GM19240 (cell line): Measurements from ENCODE around the gene ARHGEF4.

Experiments used
- DNase-seq: peaks from one replicate; pipeline ENCODE4 v3.0.0; 2011; ENCODE audit warnings: low spot score; ENCODE audit not compliant: insufficient read length

Gene ARHGEF4

DNA sequence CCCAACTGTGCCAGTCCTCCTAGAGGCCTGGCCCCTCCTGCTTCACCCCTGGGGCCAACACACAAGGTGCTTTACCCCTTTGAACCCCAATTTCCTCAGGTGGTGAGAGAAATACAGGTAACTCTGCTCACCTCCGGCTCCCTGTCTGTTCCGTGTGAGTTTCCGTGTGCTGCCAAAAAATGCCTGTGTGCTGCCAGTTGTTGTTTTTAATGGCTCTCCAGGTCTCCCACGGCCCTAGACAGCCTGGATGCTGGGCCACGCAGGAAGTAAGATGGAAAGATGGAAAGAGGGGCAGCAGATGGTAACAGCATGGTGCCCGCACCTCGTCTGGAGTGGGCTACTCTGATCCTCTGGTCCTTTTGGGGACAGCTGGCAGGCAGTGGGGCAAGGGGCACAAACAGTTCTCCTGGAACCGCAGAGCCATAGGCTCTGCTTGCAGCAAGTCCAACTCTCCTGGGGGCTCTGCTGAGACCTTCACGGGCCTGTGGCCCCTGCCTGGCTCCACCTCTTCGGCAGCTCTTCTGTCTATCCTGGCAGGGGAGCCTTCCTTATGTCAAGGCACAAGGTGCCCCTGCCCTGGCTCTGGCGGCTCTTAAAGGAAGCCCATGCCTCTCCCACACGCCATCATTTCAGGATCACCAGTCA, 4.3 kb upstream of the ARHGEF4 start:
- no peak for DNase-seq

DNA sequence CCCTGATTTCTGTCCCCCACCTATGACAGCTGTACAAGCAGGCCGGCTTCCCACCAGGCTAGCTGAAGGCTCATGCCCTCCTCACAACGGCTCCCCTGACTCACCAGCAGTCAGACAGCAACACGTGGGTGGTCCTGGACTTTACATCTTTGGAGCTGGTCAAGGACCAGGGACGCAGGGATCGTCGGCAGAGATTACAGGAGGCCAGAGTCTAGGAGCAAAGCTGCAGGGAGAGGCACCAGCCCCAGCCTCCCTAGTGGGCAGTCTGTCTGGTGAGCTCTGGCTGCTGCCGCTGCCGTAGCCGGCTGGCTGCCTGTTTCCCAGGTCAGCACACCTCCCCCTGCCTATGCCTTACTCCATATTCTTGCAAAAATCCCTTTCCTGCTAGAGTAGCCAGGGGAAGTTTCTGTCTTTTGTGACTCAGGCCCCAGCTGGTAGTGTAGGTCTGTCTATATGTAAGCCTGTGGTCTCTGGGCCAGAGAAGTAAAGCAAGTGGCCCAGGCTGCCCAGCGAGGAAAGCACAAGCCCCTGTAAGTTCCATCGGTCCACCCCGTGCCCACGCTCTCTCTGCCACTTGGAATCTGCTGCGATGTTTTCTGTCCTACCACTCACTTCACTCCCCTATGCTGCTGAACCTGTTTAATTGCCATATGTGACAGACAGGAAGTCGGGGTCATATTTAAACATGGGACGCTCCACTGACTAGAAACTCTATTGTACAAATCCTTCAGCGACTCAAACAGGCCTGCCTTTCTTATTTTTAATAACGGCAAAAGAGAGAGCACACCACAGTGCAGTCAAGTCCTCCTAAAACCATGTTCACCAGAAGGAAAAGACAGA, 2.4 kb upstream of the ARHGEF4 start:
- DNase-seq: no peak

DNA sequence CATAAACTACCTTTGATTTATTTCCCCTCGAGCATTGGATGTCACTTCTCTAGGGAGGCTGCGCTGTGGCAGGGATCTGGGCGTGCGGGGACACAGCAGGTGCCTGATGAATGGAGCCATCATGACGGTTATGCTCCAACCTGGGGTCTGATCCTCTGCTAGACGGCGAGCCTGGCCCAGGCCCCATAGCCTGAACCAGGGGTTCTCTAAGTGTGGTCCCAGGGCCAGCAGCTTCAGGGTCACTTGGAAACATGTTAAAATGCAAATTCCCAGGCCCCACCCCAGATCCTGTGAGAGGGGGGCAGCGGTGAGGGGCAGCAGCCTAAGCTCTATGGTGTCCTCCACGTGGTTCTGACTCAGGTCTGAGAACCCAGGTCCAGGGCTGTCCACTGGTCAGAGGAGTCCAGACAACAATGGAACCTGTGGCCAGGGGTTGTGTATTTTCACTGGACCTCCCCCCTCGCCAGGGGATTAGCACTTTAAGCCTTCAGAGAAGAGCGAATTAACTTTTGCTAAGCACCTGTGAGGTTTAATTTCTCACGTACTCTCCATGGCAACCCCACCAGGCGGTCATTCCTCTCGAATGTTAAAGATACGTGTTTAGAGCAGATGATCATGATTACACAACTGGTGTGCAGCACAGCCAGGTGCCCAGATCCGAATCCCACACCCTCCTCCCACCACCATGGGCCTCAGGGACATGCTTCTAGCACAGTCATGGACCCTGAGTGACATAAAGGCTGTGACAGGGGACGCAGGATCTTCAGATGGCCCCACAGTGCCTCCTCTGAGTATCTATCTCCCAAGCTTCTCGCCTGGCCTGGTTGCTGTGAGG, 1.6 kb upstream of the ARHGEF4 start:
- DNase-seq: no peak

DNA sequence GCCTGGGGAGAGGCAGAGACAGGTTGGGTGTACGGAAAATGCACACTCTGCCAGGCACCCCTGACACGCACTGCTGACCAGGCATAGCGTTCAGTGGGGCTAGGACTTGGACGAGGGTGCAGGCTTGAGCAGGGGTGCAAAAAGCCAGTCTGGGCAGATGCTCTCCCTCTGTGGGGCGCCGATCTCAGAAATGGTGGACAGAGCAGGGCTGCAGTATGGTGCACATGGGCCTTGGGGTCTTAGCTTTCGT, 1.0 kb upstream of the ARHGEF4 start:
- DNase-seq: no peak

DNA sequence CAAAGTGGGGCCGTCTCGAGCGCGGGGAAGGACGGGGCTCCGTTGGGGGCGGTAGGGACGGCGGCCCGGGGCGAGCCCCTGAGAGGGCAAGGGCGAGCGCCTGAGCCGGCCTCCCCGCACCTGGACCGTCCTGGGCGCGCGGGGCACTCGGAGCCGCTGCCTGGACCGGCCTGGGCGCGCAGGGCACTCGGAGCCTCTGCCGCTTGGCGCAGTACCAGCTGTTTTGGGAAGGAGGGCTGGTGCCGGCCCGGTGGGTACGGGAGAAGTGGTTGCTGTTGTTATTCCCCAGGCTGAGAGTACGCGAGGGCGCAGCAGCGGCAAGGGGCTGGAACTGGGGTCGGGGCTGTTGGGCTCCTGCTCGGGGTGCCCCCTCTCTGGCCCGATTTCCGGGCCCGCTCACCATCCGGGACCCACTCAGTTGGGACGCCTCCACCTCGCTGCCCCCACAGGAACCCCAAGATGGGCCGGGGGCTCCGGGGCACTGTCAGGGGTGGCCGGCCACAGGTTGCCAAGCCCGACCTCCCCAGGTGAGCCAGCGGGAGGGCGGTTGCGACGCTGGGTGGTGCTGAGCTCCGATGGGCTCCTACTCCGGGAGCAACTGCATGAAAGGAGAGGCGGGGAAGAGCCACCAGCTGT, 579 bp downstream of the ARHGEF4 start:
- DNase-seq: no peak

DNA sequence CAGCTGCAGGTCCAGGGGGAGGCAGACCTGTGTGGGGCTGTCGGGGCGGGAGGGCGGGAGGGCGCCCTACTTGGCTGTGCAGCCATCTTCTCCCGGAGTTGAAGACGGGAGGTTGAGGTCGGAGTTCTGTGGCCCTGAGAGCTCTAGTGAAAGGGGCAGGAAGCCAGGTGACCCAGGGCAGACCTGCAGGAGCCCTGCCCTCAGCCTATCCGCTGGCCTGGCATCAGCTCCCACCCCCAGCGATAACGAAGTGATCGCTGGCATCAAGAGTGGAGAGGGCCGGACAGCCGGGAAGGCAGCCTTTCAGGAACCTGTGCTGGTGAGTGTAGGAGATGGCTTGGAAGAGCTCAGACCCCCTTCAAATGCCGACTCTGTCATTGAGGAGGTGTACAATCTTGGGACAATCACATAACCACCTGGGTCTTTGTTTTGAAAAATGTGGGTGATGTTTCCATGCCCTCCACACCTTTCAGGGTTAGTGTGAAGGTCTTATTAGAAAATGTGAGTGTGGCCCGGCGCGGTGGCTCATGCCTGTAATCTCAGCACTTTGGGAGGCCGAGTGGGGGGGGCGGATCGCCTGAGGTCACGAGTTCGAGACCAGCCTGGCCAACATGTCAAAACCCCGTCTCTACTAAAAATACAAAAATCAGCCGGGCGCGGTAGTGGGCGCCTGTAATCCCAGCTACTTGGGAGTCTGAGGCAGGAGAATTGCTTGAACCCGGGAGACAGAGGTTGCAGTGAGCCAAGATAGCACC, 1.3 kb downstream of the ARHGEF4 start:
- DNase-seq: no peak

DNA sequence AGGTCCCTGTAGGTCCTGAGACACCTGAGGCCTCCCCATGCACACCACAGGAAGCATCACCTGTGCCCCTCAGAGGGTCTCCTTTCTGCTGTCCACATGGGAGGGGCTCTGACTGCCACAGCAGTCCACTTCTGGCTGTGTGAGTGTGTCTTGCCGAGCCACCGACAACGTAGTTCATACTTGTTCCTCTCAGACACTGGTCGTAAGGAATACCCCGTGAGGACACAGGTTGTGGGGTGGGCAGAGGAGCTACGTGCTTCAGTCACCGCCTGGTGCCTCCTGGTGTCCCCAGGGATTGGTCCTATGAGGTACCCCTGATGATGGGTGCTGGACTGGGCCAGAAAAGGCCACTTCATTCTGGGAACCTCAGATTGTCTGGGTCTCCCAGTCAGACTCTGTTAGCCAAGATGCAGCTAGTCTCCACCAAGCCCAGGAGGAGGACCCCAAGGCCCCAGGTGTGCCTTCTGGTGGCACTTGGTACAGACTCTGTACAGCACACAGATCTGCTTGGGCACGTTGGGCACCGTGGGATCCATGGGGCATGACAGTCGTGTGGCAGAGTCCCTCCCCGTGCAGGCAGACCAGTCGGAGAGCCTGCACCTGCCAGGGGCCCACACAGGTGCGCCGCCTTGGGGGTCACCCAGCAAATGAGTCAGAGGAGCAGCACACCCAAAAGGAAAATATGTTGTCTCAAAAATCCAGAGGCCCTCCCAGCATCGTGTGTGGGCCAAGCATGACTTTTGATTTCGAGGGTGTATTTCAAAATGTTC, 2.5 kb downstream of the ARHGEF4 start:
- DNase-seq: no peak

DNA sequence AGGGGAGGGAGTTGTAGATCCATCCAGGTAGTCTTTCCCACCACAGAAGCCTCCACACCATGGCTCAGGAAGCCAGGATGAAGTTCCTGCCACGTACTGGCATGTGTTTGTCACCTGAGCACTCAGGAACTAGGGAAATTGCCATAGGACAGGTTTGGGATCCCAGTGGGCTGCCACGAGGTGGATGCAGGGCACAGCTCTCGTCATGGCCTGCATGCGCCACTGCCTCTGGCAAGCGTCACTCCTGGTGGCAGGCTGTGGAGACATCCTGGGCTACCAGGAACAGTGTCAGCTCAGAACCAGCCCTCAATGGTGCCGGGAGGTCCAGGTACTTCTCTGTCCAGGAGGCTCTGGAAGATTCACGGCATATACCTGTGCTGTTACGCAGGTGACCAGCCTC, 3.8 kb downstream of the ARHGEF4 start:
- no peak for DNase-seq

DNA sequence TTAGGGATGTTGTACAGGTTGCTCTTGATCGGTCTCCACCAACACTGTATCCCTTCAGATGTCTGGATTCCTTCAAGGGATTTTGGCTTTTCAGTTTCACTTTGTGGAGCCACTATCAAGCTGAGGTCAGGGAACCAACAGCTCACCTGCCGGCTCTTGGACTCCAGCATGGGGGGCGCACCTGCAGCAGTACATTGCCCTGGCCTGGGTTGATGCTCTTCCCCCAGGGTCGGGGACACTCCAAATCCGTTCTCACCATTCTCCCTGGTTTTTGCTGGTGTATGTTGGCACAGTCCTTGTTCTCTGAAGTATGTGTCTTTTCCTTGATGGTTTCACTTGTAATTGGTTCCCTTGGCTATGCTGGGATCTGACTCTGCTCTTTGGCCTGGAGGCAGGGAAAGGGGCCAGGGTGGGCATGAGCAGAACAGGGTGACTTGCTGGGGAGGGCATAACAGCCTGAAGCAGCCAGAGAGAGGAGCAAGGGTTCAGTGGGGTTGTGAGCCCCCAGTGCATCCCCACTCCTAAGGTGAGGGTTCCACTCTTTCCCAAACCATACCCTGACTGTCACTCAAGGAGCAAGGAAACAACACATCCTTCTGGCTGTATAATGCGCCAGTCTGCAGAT, 5.1 kb downstream of the ARHGEF4 start:
- no peak for DNase-seq

DNA sequence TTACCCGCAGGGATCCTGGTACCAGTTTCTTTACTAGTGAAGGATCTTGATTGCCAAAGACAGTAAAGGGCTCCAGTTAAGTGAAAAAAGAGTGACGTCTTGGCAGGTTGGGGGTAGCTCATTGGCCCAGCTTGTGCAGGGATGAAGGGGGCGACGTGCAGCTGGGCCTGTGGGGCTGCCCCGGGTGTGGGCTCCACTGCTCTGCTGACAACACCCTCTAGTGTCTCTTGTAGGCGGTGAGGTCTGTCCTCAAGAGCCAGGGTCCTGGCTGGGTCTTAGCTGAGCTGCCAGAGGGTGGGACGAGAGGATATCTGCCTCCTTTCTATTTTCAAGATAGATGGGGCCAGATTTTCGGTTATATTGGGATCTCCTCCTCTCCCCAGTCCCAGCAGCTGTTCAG, 6.1 kb downstream of the ARHGEF4 start:
- DNase-seq: no peak

DNA sequence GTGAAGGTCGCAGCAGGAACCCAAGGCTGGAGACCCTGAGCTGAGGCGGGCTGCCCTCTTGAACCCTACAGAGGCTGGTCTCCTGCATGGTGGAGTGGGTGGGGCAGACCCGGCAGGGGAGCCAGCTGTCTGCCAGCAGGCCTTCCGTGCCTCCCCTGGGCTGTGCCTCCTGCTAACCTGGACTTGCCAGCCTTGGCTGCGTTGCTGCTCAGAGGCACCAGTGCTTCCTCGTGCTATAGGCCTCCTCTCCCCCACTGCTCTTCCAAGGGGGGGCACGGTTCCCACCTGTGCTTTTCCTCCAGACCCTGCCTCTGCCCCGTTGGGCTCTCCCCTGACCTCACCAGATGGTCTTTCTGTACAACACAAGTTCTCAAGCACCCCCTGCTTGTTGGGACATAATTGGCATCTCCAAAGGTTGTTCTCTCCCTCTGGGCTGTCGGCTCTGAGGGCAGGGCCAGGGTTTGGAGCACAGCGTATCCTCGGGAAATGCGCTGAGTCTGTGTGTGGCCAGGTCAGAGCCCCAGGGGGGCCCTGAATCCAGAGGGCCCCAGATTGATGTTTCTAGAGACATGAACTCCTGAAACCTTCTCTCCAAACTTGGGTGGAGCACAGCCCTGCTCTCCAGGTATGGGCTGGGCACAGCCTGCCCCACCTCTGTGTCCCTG, 6.7 kb downstream of the ARHGEF4 start:
- DNase-seq: no peak

DNA sequence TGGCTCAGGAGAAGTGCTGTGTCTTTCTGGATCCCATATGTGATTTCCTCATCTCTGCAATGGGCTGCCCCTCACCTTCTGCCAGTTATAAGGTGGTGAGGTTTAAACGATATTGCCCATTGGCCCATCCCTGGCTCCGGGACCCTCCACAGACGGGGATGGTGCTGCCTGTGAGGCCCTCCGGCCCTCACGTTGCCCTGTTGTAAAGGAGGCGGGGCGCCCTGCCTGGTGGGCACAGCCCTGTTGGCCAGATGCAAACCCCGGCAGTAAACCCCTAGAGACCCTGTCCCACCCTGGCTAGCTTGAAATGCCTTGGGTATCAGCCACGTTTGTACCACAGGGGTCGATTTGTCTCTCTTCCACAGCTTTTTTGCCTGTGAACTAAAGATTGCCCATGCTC, 7.4 kb downstream of the ARHGEF4 start:
- no peak for DNase-seq

DNA sequence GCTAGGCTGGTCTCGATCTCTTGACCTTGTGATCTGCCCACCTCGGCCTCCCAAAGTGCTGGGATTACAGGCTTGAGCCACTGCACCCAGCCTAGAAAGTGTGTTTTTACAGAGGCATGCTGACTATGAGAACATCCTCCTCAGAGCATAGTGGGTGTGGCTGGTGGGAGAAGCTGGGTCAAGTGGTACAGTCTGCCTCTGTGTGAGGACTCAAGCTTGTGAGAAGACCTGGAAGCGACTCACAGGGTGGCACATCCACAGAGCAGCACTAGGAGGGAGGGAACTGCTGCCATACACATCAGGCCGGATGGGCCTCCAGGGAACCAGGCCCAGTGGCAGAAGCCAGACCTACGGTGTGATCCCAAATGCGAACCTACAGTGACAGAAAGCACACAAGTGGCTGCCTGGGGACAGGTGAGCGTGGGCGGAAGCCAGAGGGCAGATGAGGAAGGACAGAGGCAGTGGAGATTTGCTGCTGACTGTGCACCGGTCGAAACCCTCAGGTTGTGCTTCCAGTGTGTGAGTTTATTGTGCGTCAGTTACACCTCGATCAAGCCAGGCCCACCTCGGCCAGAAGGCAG, 8.9 kb downstream of the ARHGEF4 start:
- no peak for DNase-seq

DNA sequence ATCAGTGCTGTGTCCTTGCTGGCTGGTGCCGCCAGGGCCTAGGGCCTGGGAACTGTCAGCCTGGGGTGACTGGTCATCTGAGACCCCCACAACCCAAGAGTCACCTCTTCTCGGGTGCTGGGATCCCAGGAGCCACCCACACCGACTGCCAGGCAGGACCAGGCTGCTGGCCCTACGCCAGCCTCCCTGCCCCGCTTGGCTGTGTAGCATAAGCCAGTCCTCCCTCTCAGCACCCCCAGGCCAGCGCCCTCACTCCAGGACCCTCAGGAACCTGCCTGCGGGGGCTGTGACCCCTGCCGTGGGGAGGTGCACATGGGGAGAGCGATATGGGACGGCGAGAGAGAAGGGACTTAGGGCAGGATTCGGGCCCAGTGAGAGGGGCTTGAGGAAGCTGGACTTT, 9.5 kb downstream of the ARHGEF4 start:
- DNase-seq: no peak

DNA sequence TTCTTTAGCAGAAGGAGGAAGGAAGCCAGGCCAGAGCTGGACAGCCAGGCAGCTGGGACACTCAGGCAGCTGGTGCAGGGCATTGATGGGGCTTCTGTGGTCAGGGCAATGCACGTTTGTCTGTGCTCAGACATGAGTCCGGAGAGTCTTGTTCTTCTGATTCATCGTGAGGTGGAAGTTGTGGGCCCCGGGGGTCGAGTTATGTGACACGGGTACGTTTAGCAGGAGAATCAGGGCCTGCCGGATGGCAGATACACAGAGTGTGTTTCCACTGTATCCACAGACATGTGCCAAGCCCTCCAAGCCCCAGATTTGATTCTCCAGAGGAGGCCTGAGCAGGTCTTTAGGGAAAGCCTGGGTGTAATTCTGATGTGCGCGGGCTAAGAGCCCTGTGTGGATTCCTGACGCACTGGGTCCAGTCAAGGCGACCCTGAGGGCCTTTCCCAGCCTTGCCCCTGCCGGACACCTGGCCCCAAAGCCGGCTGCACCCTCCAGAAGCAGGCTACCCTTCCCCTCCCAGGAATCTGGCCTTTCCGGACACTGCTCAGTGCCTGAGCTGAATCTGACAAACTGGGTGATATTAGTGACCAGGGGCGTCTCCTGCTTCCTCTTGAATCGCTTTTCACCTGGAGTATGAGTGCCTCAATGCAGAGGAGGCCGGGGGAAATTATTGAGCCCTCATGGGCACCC, 10.1 kb downstream of the ARHGEF4 start:
- no peak for DNase-seq

DNA sequence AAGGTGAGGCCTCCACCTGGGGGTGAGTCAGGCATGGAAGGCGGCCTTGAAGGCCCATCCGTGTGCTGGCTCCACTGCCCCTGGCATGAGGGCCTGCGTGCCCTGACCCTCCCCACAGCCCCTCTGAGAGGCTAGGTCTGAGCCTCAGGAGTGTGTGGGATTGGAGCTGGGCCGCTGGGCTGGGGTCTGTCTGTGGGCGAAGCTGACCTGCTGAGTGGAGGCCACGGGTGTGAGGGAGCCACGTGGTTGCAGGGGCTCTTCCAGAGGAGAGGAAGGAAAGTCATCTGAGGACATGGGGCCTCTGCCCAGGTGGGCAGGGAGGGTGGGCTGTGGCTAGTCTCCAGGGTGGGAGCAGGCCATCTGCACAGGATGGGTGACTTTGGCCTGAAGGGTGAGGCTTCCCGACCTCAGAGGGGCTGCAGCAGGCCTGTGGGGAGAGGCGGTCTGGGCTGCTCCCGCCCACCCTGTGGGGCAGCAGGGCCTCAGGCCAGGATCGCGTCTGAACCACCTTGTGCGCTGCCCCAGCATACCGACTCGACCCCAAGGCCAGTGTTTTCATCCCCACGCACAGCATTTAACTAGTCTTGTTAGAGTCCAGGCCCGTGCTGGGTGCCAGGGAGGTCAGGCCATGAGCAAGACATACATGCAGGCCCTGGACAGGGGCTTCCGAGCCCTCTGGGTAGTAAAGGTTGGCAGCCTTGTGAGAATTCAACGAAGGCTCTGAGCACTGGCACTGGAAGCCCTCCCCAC, 11.2 kb downstream of the ARHGEF4 start:
- no peak for DNase-seq

DNA sequence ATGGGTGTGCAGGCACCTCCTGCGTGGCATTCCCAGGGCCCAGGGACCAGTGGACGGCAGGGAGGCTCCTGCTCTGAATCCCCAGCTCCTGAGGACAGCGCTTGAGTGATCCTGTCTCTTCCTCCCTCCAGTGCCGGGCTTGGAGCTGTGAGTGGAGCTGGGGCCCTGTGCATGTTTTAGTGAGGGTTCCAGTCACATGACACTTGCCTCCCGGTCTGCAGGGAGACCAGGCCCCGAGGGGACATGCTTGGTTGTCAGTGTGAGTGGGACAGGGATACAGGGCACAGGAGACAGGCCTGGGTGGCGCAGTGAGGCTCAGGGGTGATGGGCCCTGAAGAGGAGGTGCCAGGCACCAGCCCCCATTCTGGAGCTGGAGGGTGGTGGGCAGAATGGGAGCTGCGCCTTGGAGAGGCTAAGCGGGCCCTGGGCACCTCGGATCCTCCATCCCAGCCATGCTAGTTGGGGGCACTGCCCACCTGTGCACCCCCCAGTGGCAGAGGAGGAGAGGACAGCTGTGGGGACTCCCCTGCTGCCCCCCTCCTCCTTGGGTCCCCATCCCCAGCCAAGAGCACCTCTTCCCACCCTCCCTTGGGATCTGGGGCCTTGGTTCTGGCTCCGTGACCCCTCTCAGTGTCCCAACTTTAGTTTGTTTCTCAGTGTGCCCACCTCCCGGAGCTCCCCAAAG, 12.0 kb downstream of the ARHGEF4 start:
- DNase-seq: no peak
